SK-N-MC (cell line): Measurements from ENCODE around the gene SVOP.
"Not testable (repeated sequence)": the region's sequence is repeated elsewhere in the genome, so short reads cannot be mapped to it uniquely, and the experiment has no call there.

Experiments used
- DNase-seq: peaks from one replicate; pipeline ENCODE4 v3.0.0-alpha.2; 2011; ENCODE audit warnings: low read depth, low spot score
- H3K27ac ChIP-seq: fragments of 200-600 bp; sonication (generic); 2 replicates; pipeline ENCODE4 v1.5.1; 2016; ENCODE audit warnings: mixed run types
- H3K36me3 ChIP-seq: fragments of 200-600 bp; sonication (generic); 2 replicates; pipeline ENCODE4 v1.6.1; 2017; ENCODE audit warnings: antibody characterized with exemption, low read length, mixed read lengths; ENCODE audit not compliant: insufficient read depth
- H3K4me3 ChIP-seq: fragments of 200-600 bp; sonication (generic); 2 replicates; pipeline ENCODE4 v1.5.1; 2016
- H3K9ac ChIP-seq: fragments of 200-600 bp; sonication (generic); 2 replicates; pipeline ENCODE4 v1.8.0; 2017; ENCODE audit warnings: mixed run types, mixed read lengths; ENCODE audit not compliant: insufficient read length
- H3K9me3 ChIP-seq: fragments of 200-600 bp; sonication (generic); 2 replicates; pipeline ENCODE4 v1.6.1; 2017; ENCODE audit warnings: low read depth, mild to moderate bottlenecking, antibody characterized with exemption, low read length, moderate library complexity, mixed read lengths
- EZH2 ChIP-seq: fragments of 200-600 bp; sonication (generic); IDR thresholded peaks from one replicate; pipeline ENCODE4 v1.6.1; 2017; ENCODE audit warnings: antibody characterized with exemption
- FOXP2 ChIP-seq: optimal IDR thresholded peaks from 2 replicates; pipeline ENCODE3; 2011; ENCODE audit warnings: mild to moderate bottlenecking, moderate library complexity; ENCODE audit not compliant: insufficient read depth; ENCODE audit errors: extremely low read length, control extremely low read depth
- POLR2AphosphoS5 ChIP-seq: IDR thresholded peaks from 2 replicates; pipeline ENCODE4 v1.6.1; 2012; ENCODE audit warnings: mild to moderate bottlenecking, low read depth, low read length, borderline replicate concordance

The SVOP gene

GRCh38 chr12:108865169-108865568 is 155.7 kb downstream of the SVOP start:
- no peak overlapping the region for H3K9ac ChIP-seq
- no peak overlapping the region for H3K27ac ChIP-seq
- H3K4me3 ChIP-seq: no peak overlapping the region
- no peaks in the 10 kb centered on the region for H3K9me3 ChIP-seq
- TF ChIP-seq FOXP2 (no peak), POLR2AphosphoS5 (no peak), EZH2 (no peak)
- H3K36me3 ChIP-seq: no peaks in the 10 kb centered on the region
- no peak for DNase-seq

DNA sequence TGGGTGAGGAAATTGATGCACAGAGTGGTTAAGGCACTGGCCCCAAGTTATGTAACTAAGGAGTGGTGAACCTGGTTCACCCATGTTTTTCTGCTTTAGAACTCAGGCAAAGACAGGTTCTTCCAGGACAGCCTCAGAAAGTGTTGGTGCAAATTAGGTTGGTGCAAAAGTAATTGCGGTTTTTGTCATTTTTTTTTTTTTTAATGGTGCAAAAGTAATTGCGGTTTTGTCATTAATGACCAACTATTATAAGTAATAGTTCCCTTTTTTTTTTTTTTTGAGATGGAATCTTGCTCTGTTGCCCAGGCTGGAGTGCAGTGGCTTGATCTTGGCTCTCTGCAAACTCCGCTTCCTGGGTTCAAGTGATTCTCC is 158.3 kb downstream of the SVOP start:
- Histone ChIP-seq H3K27ac (no peak overlapping the region), H3K9me3 (no peaks in the 10 kb centered on the region), H3K36me3 (no peaks in the 10 kb centered on the region), H3K4me3 (no peak overlapping the region), H3K9ac (no peak overlapping the region)
- TF ChIP-seq FOXP2 (no peak), EZH2 (no peak), POLR2AphosphoS5 (no peak)
- no peak for DNase-seq

DNA sequence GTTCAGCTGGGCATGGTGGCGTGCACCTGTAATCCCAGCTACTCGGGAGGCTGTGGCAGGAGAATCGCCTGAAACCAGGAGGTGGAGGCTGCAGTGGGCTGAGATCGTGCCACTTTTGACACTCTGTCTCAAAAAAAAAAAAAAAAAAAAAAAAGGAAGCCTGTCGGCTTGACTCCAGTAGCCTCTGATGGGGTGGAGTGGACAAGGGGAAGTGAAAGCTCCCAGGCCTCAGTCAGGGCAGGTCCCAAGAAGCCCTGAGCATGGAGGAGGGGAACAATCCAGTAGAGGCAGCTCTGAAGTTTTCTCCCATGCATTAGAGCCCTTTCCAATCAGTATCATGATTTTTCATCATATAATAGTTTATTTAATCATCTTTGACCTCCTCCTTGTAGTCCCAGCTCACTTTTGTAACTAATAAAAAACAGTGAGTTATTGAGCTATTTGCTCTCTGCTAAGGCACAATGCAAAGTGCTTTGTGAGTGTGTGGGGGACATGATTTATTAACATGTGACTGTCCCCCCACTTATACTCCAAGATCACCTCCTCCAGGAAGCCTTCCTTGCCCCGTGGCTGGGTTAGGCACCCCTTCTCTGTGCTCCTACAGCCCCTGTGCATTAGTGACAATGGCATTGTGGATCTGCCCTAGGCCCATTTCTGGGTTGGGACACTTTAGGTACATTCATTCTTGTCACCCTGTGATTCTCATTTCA is 158.8 kb downstream of the SVOP start:
- Histone ChIP-seq H3K9me3 (no peaks in the 10 kb centered on the region), H3K9ac (no peak overlapping the region), H3K4me3 (no peak overlapping the region), H3K36me3 (no peaks in the 10 kb centered on the region), H3K27ac (no peak overlapping the region)
- no peak for TF ChIP-seq EZH2
- no peak for TF ChIP-seq POLR2AphosphoS5
- TF ChIP-seq FOXP2: no peak
- no peak for DNase-seq

- TF ChIP-seq POLR2AphosphoS5 (no peak), EZH2 (no peak), FOXP2 (no peak)
- peak overlapping the region; percentile 0; the same call in 1 of the 2 replicates for H3K4me3 ChIP-seq
- H3K27ac ChIP-seq: peak overlapping the region; percentile 97
- DNase-seq: peak; percentile 42
- H3K9me3 ChIP-seq: no peaks in the 10 kb centered on the region
- H3K36me3 ChIP-seq: peaks cover under 1% of the 10 kb centered on the region; the same call in 1 of the 2 replicates
- peak overlapping the region; percentile 2 for H3K9ac ChIP-seq
These were observed 160.4 kb downstream of the SVOP start for GRCh38 chr12:108860443-108860842.

GRCh38 chr12:108859923-108860291 is 161.0 kb downstream of the SVOP start:
- DNase-seq: no peak
- Histone ChIP-seq H3K9me3 (no peaks in the 10 kb centered on the region), H3K9ac (no peak overlapping the region), H3K4me3 (peak overlapping the region; percentile 31; the same call in 1 of the 2 replicates), H3K27ac (peak overlapping the region; percentile 97), H3K36me3 (peaks cover 6% of the 10 kb centered on the region)
- TF ChIP-seq EZH2 (no peak), POLR2AphosphoS5 (no peak), FOXP2 (no peak)

- DNase-seq: peak; percentile 87
- H3K9ac ChIP-seq: peak overlapping the region; percentile 80
- peaks cover 12% of the 10 kb centered on the region for H3K36me3 ChIP-seq
- peak overlapping the region; percentile 78 for H3K4me3 ChIP-seq
- peak; percentile 52 for TF ChIP-seq POLR2AphosphoS5
- H3K9me3 ChIP-seq: not testable (repeated sequence)
- peak overlapping the region; percentile 98 for H3K27ac ChIP-seq
These were observed 161.5 kb downstream of the SVOP start for GRCh38 chr12:108859141-108859922.

GRCh38 chr12:108858311-108859074 is 162.4 kb downstream of the SVOP start:
- H3K27ac ChIP-seq: peak overlapping the region; percentile 98
- no peak for TF ChIP-seq EZH2
- no peak for TF ChIP-seq FOXP2
- TF ChIP-seq POLR2AphosphoS5: 0 out of 2 replicates have a peak, but pooled peaks have one; percentile 53

More at GRCh38 chr12:108858311-108859074, 162.4 kb downstream of the SVOP start:
- peak overlapping the region; percentile 80 for H3K9ac ChIP-seq
- DNase-seq: no peak
- peaks cover 15% of the 10 kb centered on the region for H3K36me3 ChIP-seq
- no peaks in the 10 kb centered on the region for H3K9me3 ChIP-seq
- peak overlapping the region; percentile 78 for H3K4me3 ChIP-seq
